NCI-H187 (cell line): Measurements from ENCODE around the gene PLA2G4F.
"Not testable (repeated sequence)": the region's sequence is repeated elsewhere in the genome, so short reads cannot be mapped to it uniquely, and the experiment has no call there.

ENCODE experiments used
- DNase-seq, 2 experiments: peaks; one replicate each; lab custom pipeline; 2025; lab: John Stamatoyannopoulos, UW

Gene PLA2G4F

GRCh38 chr15:42100021-42100800 lies 56.2 kb downstream of the PLA2G4F start:
- DNase-seq = no peak

DNA sequence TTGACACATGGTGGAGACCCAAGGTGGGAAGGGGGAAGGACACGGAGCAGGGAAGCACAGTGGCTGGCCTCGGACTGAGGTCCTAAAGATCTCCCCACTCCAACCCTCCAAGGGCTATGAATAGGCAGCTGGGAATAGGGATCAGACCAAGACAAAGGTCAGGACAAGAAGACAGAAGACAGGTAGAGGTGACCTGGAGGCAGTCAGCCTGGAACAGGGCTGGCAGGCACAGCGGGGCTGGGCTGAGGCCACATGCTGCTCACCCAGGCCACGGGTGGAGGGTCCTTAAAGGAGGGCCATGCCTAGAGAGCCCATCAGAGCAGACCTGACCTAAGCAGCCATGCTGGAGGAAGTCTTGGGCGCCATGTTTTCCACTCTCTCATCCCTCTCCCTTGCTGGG lies 59.4 kb downstream of the PLA2G4F start:
- no peak for DNase-seq

DNA sequence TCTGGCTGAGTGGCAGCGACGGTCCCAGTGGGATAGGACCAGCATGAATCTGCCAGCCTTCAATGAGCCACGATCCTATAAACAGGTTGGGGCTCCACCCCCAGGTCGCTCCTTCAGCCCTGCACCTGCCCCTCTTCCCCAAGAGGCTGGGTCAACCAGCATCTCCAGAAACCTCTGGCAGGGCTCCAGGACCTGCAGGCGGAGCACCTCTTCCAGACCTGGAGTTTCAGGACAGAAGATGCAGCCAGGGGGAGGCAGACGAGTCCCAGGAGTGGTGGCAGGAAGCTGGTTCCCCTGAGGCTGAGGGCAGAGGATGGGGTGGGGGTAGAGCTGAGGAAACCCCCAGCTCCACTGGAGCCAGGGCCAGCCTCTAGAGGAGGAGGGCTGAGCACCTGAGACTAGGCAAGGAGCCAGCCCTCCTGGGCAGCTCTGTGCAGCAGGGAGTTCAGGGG lies 61.9 kb downstream of the PLA2G4F start, which contains the start of gene PLA2G4D:
PLA2G4D (minus strand) TSS at position 51 of the 452 bp plus-strand sequence. CDS start 103 bp downstream, outside the sequence.
- peak; percentile 85 to 92 for DNase-seq

DNA sequence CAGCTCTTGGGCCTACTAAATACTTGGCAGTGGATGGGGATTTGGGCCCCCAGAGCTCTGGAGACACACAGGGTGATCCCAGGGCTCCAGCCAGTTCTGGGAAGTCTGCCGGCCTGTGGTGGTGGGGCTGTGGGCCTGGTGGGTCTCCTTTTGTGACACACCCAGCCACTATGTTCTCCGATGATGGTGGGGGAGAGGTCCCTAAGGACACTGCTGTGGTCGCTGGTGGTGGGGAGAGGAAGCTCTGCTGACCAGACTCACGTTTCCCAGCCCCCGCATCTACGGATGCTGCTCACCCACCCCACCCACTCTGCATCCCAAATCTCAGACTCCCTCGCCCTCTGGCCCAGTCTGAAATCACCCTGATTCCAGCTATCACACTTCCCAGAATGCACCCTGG lies 62.5 kb downstream of the PLA2G4F start:
- DNase-seq = no peak

DNA sequence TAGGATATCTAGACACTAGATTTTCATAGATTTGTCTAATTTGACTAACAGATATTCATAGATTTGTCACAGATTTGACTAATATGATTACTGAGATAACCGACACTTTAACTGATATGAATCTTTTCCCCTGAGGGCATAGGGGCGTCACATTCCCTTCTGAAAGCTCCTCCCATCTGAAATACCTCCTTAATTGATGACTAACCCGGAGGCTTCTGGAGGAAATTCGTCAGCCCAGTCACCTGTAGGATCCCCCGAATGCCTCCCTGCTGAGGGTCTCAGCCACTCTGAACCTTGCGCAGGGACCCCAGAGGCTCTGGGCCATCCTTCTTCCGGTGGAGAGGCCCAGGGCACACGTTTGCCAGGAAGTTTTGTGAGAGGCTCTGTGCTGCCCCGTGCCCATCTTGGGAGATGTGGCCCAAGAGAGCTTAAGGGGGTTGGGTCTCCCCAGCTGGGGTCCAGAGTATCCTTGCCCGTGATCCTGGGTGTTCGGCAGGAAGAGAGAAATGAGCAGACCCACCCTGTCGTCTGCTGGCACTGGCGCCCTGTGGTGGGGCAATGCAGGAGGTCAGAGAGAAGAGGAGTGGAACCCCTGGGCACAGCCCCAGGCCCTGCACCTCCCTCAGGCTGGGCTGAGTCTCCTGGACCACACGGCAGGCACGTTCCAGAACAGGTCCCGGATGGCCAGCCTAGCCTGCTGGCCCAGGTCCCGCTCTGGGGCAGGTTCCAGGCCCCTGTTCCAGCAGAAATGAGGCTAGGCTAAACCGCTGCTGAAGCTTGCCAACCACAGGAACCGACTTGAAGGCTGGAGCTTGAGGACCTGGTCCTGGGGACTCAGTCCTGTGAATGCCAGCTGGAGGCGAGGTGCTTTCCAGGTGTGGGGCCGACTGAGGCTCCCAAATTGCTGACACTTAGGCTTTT lies 63.8 kb downstream of the PLA2G4F start:
- no peak for DNase-seq

DNA sequence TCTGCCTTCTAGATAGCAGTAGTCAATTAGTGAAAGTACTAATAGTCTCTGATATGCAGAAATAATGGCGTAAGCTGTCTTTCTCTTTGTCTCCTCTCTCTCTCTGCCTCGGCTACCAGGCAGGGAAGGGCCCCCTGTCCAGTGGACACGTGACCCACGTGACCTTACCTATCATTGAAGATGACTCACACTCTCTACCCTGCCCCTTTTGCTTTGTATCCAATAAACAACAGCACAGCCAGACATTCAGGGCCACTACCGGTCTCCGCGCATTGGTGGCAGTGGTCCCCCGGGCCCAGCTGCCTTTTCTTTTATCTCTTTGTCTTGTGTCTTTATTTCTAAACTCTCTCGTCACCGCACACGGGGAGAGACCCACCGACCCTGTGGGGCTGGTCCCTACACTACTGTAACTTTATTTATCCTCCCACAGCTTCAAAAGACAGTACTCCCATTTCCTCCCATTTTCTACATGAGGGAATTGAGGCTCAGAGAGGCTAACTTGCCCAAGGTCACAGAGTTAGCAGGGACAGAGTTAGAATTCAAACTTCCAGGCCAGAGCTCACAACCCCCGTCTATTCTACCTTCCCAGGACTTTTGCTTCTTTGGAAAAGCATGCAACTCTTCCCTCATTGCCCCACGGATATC lies 64.6 kb downstream of the PLA2G4F start:
- DNase-seq = not testable (repeated sequence)

GRCh38 chr15:42090781-42091180 lies 65.7 kb downstream of the PLA2G4F start:
- DNase-seq = no peak

- DNase-seq = no peak
Observed at GRCh38 chr15:42090370-42090769, 66.1 kb downstream of the PLA2G4F start.

GRCh38 chr15:42089942-42090341 lies 66.5 kb downstream of the PLA2G4F start:
- no peak for DNase-seq
